Mesendoderm (in vitro differentiated cells): ENCODE results near the gene KRI1.

Experiments used
- DNase-seq: peaks from one replicate; pipeline ENCODE4 v3.0.0; 2013
- H2AK5ac ChIP-seq: 2 replicates; pipeline ENCODE4 v1.6.1; 2013; ENCODE audit warnings: low read length, inconsistent platforms
- H2BK120ac ChIP-seq: 2 replicates; pipeline ENCODE4 v1.6.1; 2013; ENCODE audit warnings: low read depth, mild to moderate bottlenecking, low read length, moderate library complexity, mixed read lengths
- H2BK15ac ChIP-seq: replicated peaks from 2 replicates; pipeline ENCODE4 v1.6.1; 2013; ENCODE audit warnings: low read depth, mild to moderate bottlenecking, moderate library complexity
- H2BK5ac ChIP-seq: 2 replicates; pipeline ENCODE4 v1.6.1; 2013; ENCODE audit warnings: low read length, inconsistent platforms
- H3K18ac ChIP-seq: 2 replicates; pipeline ENCODE4 v1.6.1; 2013; ENCODE audit warnings: mild to moderate bottlenecking, low read length, mixed read lengths
- H3K23ac ChIP-seq: one replicate; pipeline ENCODE4 v1.6.1; 2013; ENCODE audit warnings: low read length
- H3K27ac ChIP-seq: 2 replicates; pipeline ENCODE4 v1.5.1; 2013; ENCODE audit warnings: low read depth, mild to moderate bottlenecking, inconsistent platforms, low read length, moderate library complexity
- H3K27me3 ChIP-seq: 2 replicates; pipeline ENCODE4 v1.6.1; 2013; ENCODE audit warnings: low read length, control low read depth, mild to moderate bottlenecking, inconsistent platforms; ENCODE audit not compliant: insufficient read depth, poor library complexity
- H3K36me3 ChIP-seq: 2 replicates; pipeline ENCODE4 v1.6.1; 2013; ENCODE audit warnings: low read length, inconsistent platforms; ENCODE audit not compliant: control insufficient read depth, insufficient read depth
- H3K4ac ChIP-seq: one replicate; pipeline ENCODE4 v1.6.1; 2013; ENCODE audit warnings: low read depth, mild to moderate bottlenecking, low read length, moderate library complexity
- H3K4me1 ChIP-seq: 2 replicates; pipeline ENCODE4 v1.6.1; 2013; ENCODE audit warnings: low read depth, low read length, inconsistent platforms; ENCODE audit not compliant: control insufficient read depth
- H3K4me2 ChIP-seq: 2 replicates; pipeline ENCODE4 v1.6.1; 2013; ENCODE audit warnings: low read length
- H3K4me3 ChIP-seq: 2 replicates; pipeline ENCODE4 v1.5.1; 2013; ENCODE audit warnings: mild to moderate bottlenecking, low read length
- H3K56ac ChIP-seq: one replicate; pipeline ENCODE4 v1.6.1; 2013; ENCODE audit warnings: low read length
- H3K79me1 ChIP-seq: 2 replicates; pipeline ENCODE4 v1.6.1; 2013; ENCODE audit warnings: low read length, inconsistent platforms
- H3K79me2 ChIP-seq: 2 replicates; pipeline ENCODE4 v1.6.1; 2013; ENCODE audit warnings: mild to moderate bottlenecking, low read length; ENCODE audit not compliant: control insufficient read depth, insufficient read depth
- H3K9ac ChIP-seq: 2 replicates; pipeline ENCODE4 v1.6.1; 2013; ENCODE audit warnings: low read length, inconsistent platforms
- H4K5ac ChIP-seq: one replicate; pipeline ENCODE4 v1.6.1; 2013; ENCODE audit warnings: low read length
- H4K8ac ChIP-seq: one replicate; pipeline ENCODE4 v1.6.1; 2013; ENCODE audit warnings: low read depth, mild to moderate bottlenecking, control low read depth, low read length, moderate library complexity
- WGBS: extraction: QIAGEN DNeasy Blood & Tissue Kit; methylation state at CpG from one replicate; pipeline ENCODE4 v1.1.7; 2013; ENCODE audit warnings: low lambda C conversion rate, missing lambda C conversion rate; ENCODE audit not compliant: insufficient coverage; ENCODE audit errors: extremely low coverage; 5-methylcytosine and 5-hydroxymethylcytosine counted together

The KRI1 gene

DNA sequence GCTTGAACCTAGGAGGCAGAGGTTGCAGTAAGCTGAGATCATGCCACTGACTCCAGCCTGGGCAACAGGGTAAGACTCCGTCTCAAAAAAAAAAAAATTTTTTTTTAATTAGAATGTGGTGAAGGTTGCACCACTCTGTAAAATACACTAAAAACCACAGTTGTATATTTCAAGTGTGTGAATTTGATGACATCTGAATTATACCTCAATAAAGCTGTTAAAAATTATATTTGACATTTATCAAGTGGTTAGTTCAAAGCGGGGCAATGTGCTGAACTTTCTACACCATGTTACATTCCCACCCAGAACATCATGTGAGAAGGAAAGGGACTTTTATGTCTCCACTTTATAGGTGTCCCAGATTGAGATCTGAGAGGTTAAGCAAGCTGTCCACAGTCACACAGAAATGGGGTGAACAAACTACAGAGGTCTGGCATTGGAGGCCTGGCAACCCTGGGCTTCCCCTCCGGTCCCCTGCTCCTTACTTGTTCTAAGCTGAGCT is 42.6 kb downstream of the KRI1 start:
- Histone ChIP-seq H3K4me3 (no peak overlapping the region), H3K79me1 (no peaks in the 10 kb centered on the region)
- no CpG with 5 or more reads among the region's 3 CpGs for WGBS

DNA sequence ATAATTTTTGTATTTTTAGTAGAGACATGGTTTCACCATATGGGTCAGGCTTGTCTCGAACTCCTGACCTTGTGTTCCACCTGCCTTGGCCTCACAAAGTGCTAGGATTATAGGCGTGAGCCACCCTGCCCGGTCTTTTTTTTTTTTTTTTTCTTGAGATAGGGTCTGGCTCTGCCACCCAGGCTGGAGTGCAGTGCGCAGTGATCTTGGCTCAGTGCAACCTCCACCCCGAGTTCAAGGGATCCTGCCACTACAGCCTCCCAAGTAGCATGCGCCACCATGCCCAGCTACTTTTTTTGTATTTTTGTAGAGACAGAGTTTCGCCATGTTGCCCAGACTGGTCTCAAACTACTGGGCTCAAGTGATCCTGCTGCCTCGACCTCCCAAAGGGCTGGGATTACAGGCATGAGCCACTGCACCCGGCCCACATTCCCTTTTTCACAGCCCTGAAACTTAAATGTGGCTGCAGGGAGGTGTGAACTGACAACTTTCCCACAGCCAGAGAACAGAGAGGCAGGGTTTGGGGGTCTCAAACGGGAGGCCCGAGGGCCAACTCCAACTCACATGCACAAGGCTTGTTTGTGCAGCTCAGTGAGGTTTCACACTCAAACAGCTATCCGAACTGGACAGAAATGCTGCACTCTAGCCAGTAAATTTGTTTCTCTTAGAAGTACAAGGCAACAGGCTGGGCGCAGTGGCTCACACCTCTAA is 44.2 kb downstream of the KRI1 start:
- Histone ChIP-seq H3K4me2 (no peak overlapping the region), H4K5ac (no peak overlapping the region), H3K18ac (no peak overlapping the region), H3K79me1 (no peaks in the 10 kb centered on the region), H3K4ac (no peak overlapping the region), H3K56ac (no peak overlapping the region), H2BK120ac (no peak overlapping the region), H4K8ac (no peak overlapping the region), H2BK5ac (no peak overlapping the region), H3K79me2 (no peaks in the 10 kb centered on the region), H2BK15ac (no peak overlapping the region), H3K4me3 (no peak overlapping the region), H3K4me1 (peaks cover 3% of the 10 kb centered on the region), H3K23ac (no peak overlapping the region), H3K27ac (no peak overlapping the region), H3K27me3 (no peaks in the 10 kb centered on the region), H3K36me3 (no peaks in the 10 kb centered on the region), H3K9ac (no peak overlapping the region), H2AK5ac (no peak overlapping the region)
- DNase-seq: no peak
- no CpG with 5 or more reads among the region's 13 CpGs for WGBS

More for the DNA sequence above, 42.6 kb downstream of the KRI1 start:
- Histone ChIP-seq H3K23ac (no peak overlapping the region), H2BK15ac (no peak overlapping the region), H3K27ac (no peak overlapping the region), H3K36me3 (no peaks in the 10 kb centered on the region), H2BK5ac (no peak overlapping the region), H3K9ac (no peak overlapping the region), H3K4me2 (no peak overlapping the region), H2BK120ac (no peak overlapping the region), H2AK5ac (no peak overlapping the region), H3K18ac (no peak overlapping the region), H3K27me3 (no peaks in the 10 kb centered on the region), H3K56ac (no peak overlapping the region), H3K4ac (no peak overlapping the region), H3K79me2 (no peaks in the 10 kb centered on the region), H4K8ac (no peak overlapping the region), H3K4me1 (peaks cover 2% of the 10 kb centered on the region), H4K5ac (no peak overlapping the region)
- DNase-seq: no peak

- H3K18ac ChIP-seq: no peak overlapping the region
- no peak overlapping the region for H3K4me2 ChIP-seq
- no peak overlapping the region for H2BK120ac ChIP-seq
- no peak overlapping the region for H3K56ac ChIP-seq
- H2BK15ac ChIP-seq: no peak overlapping the region
- no peaks in the 10 kb centered on the region for H3K27me3 ChIP-seq
- no peak overlapping the region for H2BK5ac ChIP-seq
- H3K27ac ChIP-seq: no peak overlapping the region
- H4K5ac ChIP-seq: no peak overlapping the region
- no peaks in the 10 kb centered on the region for H3K36me3 ChIP-seq
- no peak for DNase-seq
- WGBS: no CpG with 5 or more reads among the region's 15 CpGs
- no peak overlapping the region for H3K9ac ChIP-seq
- no peaks in the 10 kb centered on the region for H3K79me1 ChIP-seq
- H2AK5ac ChIP-seq: no peak overlapping the region
- H3K4me3 ChIP-seq: no peak overlapping the region
- H3K4ac ChIP-seq: no peak overlapping the region
- no peak overlapping the region for H3K23ac ChIP-seq
- H3K4me1 ChIP-seq: peaks cover 3% of the 10 kb centered on the region
- no peaks in the 10 kb centered on the region for H3K79me2 ChIP-seq
- H4K8ac ChIP-seq: no peak overlapping the region
Measured at GRCh38 chr19:10520652-10521318, 45.0 kb downstream of the KRI1 start.

DNA sequence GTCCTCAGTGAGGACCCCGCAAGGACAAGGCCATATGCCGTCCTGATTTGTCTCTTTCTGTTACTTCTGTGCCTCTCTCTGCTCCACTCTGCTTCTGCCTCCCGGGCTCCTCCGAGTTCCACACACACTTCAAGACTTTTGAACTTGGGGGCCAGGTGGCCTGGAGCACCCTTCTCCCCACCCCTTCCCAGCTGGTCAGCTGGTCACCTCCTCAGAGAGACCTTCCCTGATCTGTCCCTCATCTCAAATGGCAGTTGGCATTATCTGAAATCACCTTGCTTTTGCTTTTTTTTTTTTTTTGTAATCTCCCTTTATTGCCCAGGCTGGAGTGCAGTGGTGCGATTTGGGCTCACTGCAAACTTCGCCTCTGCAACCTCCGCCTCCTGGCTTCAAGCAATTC is 46.4 kb downstream of the KRI1 start:
- Histone ChIP-seq H2AK5ac (no peak overlapping the region), H2BK5ac (no peak overlapping the region), H4K5ac (no peak overlapping the region), H3K56ac (no peak overlapping the region), H2BK15ac (no peak overlapping the region), H3K4me3 (no peak overlapping the region), H3K79me2 (no peaks in the 10 kb centered on the region), H3K36me3 (no peaks in the 10 kb centered on the region), H3K4me2 (no peak overlapping the region), H4K8ac (no peak overlapping the region), H3K23ac (no peak overlapping the region), H3K27ac (no peak overlapping the region), H3K27me3 (no peaks in the 10 kb centered on the region), H3K4me1 (peaks cover 3% of the 10 kb centered on the region), H2BK120ac (no peak overlapping the region), H3K4ac (no peak overlapping the region), H3K9ac (no peak overlapping the region), H3K18ac (no peak overlapping the region), H3K79me1 (no peaks in the 10 kb centered on the region)
- DNase-seq: no peak
- WGBS: no CpG with 5 or more reads among the region's 7 CpGs

- Histone ChIP-seq H4K8ac (no peak overlapping the region), H2AK5ac (no peak overlapping the region), H3K27me3 (no peaks in the 10 kb centered on the region)
Measured at GRCh38 chr19:10518444-10519361, 47.1 kb downstream of the KRI1 start.

More at GRCh38 chr19:10518444-10519361, 47.1 kb downstream of the KRI1 start:
- H2BK15ac ChIP-seq: no peak overlapping the region
- no peak overlapping the region for H2BK5ac ChIP-seq
- peaks cover 3% of the 10 kb centered on the region for H3K4me1 ChIP-seq
- peak overlapping the region; percentile 45 for H3K4me2 ChIP-seq
- DNase-seq: no peak
- no peak overlapping the region for H3K4me3 ChIP-seq
- no peak overlapping the region for H3K23ac ChIP-seq
- no CpG with 5 or more reads among the region's 33 CpGs for WGBS
- no peaks in the 10 kb centered on the region for H3K79me1 ChIP-seq
- H3K27ac ChIP-seq: no peak overlapping the region
- H3K4ac ChIP-seq: no peak overlapping the region
- peak overlapping the region; percentile 83 for H3K9ac ChIP-seq
- H3K18ac ChIP-seq: no peak overlapping the region
- H3K36me3 ChIP-seq: no peaks in the 10 kb centered on the region
- no peaks in the 10 kb centered on the region for H3K79me2 ChIP-seq
- peak overlapping the region; percentile 79 for H3K56ac ChIP-seq
- H4K5ac ChIP-seq: no peak overlapping the region
- no peak overlapping the region for H2BK120ac ChIP-seq
